Subcutaneous adipose tissue (tissue), 4 donors: Measurements from ENCODE around the gene GBP7. TPM values are rescaled to one million over a fixed set of nuclear protein-coding genes. Genes with fewer than 3 reads are reported as not detected.

Experiments used
- total RNA-seq, 4 donors: library from RNA; depleted of rRNA; stranded (reverse); fragments of >200 nt; gene quantifications; one replicate each; pipeline ENCODE4 v1.1.0, GENCODE V29; 2016
- TF ChIP-seq, protein P1 (sequence below): fragments of 450-650 bp; IDR thresholded peaks from one replicate; pipeline ENCODE4 v1.5.1; 2016; ENCODE audit warnings: low read depth, mild to moderate bottlenecking, control low read depth, antibody characterized with exemption, moderate library complexity

The GBP7 gene
- total RNA-seq, 4 donors from 2014 or later = not detected

DNA sequence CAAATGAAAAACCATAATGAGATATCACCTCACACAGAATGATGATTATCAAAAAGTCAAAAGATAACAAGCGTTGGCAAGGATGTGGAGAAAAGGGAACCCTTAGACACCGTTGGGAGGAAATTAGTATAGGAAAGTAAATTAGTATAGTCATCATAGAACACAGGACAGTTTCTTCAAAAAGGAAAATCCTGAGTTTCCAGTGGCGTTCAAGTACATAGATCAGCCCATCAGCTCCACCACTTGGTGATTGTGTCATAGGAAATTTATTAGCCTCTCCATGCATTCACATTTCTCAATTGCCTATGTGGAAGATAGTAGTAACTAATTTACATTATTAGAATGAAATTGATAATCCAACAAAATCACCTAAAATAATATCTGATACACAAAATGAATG, 29.1 kb downstream of the GBP7 start:
- TF ChIP-seq, protein P1, sequence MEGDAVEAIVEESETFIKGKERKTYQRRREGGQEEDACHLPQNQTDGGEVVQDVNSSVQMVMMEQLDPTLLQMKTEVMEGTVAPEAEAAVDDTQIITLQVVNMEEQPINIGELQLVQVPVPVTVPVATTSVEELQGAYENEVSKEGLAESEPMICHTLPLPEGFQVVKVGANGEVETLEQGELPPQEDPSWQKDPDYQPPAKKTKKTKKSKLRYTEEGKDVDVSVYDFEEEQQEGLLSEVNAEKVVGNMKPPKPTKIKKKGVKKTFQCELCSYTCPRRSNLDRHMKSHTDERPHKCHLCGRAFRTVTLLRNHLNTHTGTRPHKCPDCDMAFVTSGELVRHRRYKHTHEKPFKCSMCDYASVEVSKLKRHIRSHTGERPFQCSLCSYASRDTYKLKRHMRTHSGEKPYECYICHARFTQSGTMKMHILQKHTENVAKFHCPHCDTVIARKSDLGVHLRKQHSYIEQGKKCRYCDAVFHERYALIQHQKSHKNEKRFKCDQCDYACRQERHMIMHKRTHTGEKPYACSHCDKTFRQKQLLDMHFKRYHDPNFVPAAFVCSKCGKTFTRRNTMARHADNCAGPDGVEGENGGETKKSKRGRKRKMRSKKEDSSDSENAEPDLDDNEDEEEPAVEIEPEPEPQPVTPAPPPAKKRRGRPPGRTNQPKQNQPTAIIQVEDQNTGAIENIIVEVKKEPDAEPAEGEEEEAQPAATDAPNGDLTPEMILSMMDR = no peak

DNA sequence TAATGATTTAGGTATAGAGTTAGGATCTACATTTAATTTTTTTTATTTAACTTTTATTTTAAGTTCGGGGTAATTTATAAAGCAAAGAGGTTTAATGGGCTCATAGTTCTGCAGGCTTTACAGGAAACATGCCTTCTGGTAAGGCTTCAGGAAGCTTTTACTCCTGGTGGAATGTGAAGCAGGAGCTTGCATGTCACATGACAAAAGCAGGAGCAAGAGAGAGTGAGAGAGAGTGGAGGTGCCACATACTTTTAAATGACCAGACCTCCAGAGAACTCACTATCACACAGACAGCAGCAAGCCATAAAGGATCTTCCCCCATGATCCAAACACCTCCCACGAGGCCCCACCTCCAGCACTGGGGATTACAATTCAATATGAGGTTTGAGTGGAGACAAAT, 32.3 kb downstream of the GBP7 start:
- TF ChIP-seq, protein P1 = no peak

DNA sequence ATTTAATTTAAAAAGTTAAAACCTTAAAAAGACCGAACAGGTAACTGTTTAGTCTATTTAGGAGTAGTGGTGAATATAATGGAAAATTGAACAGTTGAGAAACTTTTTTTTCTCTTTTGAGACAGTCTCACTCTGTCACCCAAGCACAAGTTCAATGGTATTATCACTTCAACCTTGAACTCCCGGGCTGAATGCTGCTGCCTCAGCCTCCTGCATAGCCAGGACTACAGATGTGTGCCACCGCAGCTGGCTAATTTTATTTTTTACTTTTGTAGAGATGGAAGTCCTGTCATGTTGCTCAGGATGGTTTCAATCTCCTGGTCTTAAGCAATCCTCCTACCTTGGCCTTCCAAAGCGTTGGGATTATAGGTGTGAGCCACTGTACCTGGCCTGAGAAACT, 33.6 kb downstream of the GBP7 start:
- TF ChIP-seq, protein P1 = no peak

DNA sequence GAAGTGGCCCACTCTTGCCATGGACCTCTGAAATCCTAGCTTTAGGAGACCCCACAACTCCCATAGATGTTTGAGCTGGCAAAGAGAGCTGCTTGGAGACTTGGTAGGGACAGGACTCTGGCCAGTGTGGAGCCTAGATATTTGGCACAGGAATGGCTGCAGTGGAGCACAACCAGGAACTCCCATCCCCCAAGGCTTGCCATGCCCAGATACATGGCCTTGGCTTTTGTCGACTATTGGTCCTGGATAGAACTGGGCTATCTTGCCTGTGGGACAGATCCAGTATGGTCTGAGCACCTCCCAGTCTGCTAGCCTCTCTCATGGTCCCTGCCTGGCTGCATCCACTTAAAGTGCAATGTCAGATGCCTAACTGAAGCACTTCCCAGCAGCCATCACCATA, 42.1 kb downstream of the GBP7 start:
- TF ChIP-seq, protein P1 = no peak

DNA sequence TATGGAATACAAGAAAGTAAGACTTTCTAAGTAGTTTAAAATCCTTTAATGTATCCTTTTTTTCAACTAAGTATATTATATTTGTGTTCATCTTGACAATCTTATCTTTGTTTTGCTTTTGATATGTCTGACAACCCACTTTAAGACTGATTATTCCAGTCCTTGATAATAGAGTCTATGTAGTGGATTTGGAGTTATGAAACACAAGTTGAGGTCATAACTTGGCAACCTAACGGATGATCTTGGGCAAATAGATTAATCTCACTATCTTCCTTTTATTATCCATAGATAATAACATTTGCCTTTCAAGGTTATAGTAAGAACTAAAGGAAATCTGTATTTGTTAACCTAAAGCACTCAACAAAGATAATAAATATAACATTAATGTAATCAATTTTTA, 45.1 kb downstream of the GBP7 start:
- TF ChIP-seq, protein P1 = no peak

DNA sequence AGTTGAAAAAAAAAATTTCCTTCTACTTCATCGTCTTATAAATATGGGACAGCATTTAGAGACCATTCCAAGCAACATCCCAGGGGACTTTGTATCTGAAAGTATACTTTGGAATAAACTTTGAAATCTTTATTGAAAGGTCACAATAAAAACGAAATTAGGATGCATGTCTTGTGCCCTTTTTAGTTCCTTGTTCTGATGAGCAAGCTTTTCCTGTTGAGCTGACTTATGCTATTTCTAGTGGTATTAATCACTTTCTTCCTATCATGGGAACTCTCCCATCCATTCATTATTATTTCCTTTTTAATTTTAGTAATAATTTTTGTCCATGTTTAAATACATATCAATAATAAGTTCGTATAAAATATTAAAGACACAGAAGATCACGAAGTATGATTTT, 45.9 kb downstream of the GBP7 start:
- TF ChIP-seq, protein P1 = no peak

DNA sequence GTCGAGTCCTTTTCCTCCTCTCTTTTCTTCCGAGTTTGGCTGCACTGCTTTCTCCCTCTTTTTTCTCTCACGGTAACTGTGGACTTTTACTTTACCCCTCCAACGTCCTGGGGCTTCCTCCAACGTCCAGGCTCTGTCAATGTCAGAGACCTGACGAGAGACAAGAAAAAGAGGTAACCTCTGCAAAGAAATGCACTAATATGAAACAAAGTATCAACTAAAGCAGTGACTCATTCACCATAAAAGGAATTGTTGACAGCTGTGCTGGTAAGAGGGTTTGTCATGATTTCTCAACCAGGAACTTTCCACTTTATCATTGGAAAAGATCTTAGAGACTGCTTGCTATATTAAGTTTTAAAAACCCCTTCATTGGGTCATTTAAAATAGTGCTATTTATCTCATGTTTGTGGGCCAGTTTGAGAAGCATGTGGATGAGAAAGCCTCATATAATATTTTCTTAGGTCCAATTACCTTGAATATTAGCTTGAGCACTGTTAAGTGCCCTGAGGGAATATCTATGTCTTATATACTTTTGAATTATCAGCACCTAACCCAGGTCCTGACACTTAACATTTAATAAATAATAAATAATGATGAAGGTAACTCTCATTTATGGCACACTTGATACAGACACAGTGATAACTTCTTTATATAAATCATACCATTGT, 49.8 kb downstream of the GBP7 start, which contains the start of gene GBP2:
TSS of gene GBP2 (minus strand) at position 202 of the 668 bp plus-strand sequence. CDS start 4,148 bp downstream, outside the sequence.
- TF ChIP-seq, protein P1 = no peak
